Measurements from ENCODE around the gene CTSA.

CTSA gene

DNA sequence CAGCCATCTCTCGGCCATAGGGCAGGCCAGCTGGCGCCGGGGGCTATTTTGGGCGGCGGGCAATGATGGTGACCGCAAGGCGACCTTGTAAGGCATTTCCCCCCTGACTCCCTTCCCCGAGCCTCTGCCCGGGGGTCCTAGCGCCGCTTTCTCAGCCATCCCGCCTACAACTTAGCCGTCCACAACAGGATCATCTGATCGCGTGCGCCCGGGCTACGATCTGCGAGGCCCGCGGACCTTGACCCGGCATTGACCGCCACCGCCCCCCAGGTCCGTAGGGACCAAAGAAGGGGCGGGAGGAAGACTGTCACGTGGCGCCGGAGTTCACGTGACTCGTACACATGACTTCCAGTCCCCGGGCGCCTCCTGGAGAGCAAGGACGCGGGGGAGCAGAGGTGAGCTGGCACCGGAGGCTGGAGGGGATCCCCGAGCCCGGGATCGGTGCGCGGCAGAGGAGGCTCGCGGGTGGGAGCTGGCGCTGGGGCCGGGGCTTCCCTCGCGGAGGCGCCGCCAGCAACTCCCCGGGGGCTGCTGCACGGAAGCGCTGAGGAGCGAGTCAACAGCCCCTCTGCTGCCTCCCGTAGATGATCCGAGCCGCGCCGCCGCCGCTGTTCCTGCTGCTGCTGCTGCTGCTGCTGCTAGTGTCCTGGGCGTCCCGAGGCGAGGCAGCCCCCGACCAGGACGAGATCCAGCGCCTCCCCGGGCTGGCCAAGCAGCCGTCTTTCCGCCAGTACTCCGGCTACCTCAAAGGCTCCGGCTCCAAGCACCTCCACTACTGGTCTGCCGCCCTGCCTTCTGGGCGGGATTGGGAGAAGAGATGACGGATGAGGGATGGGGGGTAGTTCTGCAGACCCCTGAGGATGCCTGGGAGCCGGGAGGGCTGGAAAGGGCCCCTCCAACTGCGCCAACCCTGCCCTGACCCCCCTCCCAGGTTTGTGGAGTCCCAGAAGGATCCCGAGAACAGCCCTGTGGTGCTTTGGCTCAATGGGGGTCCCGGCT, at the start of gene CTSA, which contains the start of gene NEURL2:
Gene CTSA (plus strand): TSS at position 351 of the 999 bp plus-strand sequence. CDS start 234 bp downstream, at position 585.
Gene NEURL2 (minus strand): TSS at position 224 of the 999 bp plus-strand sequence. CDS start 217 bp downstream, at position 7.
- DNase-seq (ENCODE audit: low read depth): peak; percentile 72

DNA sequence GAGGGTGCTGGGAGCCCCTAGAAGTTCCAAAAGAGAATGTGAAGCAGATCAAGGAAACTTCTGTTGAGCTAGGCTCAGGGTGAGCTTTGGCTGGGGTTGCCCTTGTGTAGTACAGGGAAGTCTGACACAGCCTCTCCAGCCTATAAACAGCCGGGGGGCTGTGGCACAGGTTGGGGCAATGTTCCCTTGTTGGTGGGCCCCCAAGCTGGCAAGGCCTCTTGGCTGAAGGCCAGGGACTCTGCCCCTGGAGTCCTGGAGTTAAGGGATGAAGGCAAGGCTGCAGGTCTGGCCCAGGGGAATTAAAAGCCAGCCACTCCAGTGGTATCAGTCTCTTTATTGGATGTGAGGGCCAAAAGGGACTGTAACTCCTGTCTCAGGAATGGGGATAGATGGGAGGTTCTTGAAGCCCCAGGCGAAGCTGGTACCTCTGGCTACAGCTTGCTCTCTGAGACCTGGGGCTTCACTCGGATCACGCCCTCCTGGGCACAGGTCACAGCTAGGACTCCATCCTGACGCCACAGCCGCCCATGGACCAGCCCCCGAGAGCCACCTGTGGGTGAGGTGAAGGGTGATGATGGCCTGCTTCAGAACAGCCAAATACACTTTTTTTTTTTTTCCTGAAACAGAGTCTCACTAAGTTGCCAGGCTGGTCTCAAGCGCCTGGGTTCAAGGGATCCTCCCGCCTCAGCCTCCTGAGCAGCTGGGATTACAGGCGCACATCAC, 49.6 kb upstream of the CTSA start:
- DNase-seq (ENCODE audit: low read depth): no peak

DNA sequence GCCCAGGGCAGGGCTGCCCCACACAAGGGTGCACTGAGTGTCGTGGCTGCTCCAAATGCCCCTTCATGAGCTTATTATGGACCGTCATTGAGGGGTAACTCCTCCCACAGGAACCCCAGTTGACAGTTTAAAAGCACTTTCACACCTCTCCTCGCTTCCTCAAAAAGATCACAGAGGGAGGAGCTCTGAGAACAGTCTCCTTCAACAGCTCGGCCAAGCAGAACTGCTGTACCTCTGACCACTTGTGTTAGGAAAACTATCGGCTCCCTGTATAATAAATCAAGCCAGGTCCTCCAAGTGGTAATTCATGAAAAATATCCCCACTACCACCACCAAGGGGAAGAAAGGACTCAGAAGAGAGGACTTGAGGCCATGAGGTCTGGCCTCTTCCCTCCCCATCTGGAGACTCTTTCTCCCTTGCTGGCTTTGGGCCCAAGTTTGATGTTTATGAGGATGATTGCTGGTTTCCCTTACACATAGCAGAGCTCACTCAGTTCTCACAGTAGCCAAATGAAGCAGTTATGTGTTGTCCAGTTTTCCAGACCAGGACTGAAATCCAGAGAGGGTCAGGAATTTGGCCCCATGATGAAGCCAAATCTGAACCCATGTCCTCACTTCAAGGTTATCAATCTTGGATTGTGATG, 48.8 kb upstream of the CTSA start:
- DNase-seq (ENCODE audit: low read depth): no peak

DNA sequence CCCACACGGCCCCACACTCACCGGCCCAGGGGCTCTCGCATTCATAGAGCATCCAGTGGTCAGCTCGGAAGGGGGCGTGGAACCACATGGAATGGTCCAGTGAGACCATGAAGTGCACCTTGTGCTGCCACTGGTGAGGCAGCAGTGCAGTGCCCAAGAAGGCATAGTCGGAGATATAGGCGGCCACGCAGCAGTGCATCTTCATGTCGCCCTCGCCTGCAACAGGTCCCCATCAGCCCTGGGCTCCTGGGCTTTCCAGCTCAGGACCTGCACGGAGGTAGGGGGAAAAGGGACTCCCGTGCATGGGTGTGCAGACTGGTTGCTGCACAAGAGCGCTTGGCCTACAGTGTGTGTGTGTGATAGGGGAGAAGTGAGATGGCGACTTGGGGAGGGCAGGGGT, 47.6 kb upstream of the CTSA start:
- DNase-seq (ENCODE audit: low read depth): no peak

DNA sequence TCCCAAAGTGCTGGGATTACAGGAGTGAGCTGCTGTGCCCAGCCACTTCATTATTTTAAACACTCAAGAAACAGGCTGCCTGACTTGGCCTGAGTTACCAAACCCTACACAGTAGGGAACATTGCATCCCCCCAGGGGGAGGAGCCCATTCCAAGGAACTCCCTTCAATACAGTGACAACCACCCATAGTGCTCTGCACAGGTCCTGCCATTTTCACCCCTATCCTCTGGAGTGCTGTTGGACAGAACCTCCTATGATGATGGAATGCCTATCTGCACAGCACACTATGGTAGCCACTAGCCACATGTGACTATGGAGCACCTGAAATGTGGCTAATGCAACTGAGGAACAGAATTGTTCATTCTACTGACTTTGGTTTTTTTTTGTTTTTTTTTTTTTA, 45.7 kb upstream of the CTSA start:
- DNase-seq (ENCODE audit: low read depth): no peak

DNA sequence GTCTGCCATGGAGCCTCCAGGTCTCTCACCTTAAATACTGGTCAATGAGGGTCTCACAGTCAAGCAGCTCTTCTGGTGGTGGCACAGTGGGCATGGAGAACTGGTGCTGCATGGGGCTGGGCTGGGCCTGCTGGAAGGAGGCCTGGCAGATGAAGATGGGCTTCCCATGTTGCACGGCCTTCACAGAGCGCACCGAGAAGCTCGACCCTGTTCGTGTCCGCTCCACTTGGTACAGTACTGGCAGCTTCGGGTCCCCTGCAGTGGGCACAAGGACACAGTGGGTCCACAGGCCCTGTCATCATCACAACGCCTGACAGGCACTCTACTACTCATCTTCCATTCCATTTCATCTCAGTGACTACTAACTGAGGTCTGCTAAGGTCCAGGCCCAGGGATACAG, 42.7 kb upstream of the CTSA start:
- DNase-seq (ENCODE audit: low read depth): no peak

DNA sequence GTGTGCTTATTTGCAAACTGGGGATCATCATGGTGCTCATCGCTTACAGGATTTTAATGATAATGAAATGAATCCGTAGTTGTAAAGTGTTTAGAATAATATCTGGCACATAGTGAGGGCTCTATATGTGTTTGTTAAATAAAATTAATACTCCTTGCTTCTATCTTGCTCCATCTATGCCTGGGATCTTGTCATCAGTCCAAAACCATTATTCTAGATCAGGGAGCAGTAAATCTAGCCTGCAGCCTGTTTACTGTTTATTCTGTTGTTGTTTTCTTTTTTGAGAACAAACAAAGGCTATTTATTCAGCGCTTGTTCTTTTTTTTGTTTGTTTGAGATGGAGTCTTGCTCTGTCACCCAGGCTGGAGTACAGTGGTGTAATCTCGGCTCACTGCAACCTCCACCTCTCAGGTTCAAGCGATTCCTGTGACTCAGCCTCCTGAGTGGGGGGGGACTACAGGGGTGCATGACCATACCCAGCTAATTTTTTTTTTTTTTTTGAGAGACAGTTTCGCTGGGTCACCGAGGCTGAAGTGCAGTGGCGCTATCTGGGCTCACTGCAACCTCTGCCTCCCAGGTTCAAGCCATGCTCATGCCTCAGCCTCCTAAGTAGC, 42.1 kb upstream of the CTSA start:
- DNase-seq (ENCODE audit: low read depth): no peak

DNA sequence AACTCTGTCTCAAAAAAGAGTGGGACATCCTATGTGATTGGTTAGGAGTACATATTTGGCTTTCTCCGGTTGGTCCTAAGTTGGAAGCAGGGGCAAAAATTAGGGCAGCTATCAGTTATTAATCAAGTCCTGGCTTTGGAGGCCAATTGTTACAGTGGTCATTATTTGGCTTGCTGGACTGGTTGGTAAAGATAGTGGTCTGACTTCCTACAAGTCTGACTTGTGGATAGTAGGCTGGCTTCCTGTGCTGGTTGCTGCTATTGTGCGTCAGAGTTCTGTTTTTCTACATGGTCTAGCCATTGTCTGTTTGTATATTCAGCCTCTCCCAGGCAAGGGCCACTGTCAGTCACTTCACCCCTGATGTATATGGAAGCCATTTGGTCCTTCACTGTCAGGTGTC, 40.9 kb upstream of the CTSA start:
- no peak for DNase-seq (ENCODE audit: low read depth)

DNA sequence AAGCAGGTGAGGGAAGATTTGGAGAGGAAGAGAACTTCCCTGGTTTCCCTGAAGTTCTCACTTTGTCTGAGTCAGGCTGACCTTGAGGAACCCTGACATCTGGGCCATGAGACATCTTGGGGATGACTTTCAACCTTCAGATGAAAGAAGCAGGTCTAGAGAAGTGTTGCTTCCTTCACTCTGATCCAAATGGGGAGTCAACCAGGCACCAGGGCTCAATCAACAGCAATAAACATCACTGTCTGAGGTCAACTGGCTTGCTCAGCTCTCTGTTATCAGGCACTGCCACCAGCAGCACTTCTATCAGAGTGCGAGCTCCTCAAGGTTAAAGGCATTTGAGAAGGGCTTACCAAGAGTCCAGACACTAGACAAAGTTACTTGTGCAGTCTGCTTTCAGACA, 40.2 kb upstream of the CTSA start:
- DNase-seq (ENCODE audit: low read depth): no peak

DNA sequence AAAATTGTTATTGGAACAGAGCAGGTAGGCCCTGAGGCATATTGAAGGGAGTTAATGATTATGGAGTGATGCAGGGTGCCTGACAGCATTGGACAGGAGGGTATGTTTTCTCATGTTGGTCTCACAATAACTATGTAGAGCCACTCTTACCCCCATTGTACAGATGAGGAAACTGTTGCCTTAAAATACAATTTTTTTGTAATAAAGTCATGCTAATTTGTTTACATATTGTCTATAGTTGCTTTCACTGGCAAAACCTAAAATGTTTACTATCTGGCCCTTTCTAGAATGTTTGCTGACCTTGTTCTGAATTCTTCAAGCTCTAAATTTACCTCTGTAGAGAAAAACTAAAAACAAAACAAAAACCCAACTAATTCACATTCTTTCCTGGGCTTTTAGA, 39.6 kb upstream of the CTSA start:
- DNase-seq (ENCODE audit: low read depth): no peak

DNA sequence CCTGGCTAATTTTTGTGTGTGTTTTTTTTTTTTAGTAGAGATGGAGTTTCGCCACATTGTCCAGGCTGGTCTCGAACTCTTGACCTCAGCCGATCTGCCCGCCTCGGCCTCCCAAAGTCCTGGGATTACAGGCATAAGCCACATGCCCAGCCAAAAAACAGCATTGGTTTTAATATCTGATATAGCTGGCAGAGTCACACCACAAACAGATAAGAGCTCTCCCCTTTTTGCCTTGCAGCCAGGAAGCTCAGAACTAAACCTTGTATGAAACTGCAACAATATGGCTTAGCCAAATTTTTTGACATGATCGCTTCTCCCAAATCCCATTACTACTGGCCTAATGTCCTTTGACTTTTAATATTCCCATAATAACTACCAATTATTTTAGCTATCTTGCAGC, 38.8 kb upstream of the CTSA start:
- DNase-seq (ENCODE audit: low read depth): no peak

DNA sequence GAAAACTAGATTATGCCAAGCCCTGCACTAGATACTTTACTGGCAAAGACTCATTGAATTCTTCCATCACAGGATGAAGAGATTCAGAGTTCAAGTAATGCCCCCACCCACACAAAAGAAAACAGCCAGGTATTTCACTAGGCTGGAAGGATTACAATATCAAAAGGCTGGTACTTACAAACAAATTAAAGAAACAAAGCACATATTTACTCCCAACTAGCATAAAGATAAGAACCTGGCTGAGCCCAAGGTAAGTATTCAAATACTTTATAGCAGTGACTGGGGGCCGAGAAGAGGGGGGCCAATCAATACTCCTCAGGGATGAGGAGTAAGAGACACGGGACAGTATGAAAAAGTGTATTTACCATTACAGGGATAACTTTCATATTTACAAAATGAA, 37.7 kb upstream of the CTSA start:
- no peak for DNase-seq (ENCODE audit: low read depth)

DNA sequence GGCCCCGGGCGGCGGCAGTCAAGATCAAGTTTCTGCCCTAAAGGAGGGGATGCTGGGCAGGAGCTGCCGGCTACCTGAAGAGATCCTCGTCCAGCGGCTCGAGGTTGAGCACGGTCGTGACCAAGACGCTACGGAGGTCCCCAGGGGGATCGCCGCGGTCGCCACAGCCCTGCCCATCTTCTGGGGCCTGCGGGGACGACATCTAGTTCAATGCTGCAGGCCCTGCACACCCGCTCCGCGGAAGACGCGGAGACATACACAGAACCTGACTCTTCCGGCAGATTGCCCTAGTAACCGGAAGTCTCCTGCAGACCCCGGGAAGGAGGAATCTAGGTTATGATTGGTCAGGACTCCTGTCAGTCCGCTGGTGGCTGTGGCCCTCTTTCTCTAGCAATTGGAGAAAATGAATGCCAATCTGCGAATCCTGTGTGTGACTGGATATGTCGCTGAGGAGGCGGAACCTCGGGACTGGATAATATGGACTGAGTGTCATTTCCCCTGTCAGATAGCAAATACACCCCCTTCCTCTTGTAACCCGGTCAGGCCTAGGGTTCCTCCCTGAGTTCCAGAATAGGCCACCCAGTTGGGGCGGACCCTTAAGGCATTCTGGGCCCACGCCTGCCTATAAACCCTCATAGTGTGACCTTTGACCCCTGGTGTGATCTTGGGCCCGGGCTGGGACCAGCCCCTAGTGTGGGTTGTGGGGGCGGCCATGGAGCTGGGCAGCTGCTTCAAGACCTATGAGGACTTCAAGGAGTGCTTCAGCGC, 33.8 kb upstream of the CTSA start, which contains the start of the genes ACOT8 and ZSWIM3:
Gene ACOT8 (minus strand): TSS at position 279 of the 768 bp plus-strand sequence. CDS start 77 bp downstream, at position 202.
Gene ZSWIM3 (plus strand): TSS at position 501 of the 768 bp plus-strand sequence. CDS start 212 bp downstream, at position 713.
- DNase-seq (ENCODE audit: low read depth): peak; percentile 81

DNA sequence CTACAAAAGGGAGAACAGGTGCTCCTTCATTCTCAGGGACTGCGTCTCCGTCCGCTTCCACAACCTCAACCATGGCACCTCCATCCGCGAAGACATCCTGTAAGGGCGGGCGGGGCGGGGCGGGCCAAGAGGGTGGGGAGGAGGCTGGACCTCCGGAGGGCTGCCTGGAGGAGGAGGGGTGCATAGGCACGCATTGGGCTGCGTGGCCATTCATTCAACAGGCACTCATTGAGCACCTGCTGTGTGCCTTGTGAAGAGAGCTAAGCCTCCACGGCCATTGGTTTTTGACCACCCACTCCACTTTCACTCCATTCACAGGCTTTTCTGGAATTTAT, 33.3 kb upstream of the CTSA start:
- DNase-seq (ENCODE audit: low read depth): no peak

DNA sequence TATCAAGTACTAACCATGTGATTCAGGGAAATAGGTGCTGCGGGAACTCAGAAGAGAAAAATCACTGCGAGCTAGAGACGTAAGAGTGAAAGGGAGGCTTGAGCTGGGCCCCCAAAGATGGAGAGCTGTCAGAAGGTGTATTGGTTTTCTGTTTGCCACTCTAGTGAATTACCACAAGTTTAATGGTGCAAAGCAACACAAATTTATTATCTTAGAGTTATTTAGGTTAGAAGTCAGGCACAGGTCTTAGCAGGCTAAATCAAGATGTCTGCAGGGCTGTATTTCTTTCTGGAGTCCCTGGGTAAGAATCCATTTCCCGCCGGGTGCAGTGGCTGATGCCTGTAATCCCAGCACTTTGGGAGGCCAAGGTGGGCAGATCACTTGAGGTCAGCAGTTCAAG, 31.2 kb upstream of the CTSA start:
- DNase-seq (ENCODE audit: low read depth): no peak

DNA sequence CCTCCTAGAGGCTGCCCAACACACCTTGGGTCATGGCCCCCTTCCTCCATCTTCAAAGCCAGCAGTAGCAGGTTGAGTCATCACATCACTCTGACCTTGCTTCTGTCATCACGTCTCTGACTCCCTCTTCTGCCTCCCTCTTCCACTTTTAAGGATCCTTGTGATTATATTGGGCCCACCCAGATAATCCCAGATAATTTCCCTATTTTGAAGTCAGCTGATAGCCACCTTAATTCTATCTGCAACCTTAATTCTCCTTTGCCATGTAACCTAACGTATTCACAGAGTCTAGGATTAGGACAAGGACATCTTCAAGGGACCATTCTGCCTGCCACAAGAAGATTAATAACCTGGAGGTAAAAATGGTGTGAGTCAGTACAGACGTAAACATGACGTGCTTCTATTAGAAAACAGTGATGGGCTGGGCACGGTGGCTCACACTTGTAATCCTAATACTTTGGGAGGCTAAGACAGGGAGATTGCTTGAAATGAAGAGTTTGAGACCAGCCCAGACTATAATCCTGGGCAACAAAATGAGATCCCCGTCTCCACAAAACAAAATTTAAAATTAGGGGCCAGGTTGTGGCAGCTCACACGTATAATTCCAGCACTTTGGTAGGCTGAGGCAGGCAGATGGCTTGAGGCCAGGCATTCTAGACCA, 30.4 kb upstream of the CTSA start:
- no peak for DNase-seq (ENCODE audit: low read depth)

DNA sequence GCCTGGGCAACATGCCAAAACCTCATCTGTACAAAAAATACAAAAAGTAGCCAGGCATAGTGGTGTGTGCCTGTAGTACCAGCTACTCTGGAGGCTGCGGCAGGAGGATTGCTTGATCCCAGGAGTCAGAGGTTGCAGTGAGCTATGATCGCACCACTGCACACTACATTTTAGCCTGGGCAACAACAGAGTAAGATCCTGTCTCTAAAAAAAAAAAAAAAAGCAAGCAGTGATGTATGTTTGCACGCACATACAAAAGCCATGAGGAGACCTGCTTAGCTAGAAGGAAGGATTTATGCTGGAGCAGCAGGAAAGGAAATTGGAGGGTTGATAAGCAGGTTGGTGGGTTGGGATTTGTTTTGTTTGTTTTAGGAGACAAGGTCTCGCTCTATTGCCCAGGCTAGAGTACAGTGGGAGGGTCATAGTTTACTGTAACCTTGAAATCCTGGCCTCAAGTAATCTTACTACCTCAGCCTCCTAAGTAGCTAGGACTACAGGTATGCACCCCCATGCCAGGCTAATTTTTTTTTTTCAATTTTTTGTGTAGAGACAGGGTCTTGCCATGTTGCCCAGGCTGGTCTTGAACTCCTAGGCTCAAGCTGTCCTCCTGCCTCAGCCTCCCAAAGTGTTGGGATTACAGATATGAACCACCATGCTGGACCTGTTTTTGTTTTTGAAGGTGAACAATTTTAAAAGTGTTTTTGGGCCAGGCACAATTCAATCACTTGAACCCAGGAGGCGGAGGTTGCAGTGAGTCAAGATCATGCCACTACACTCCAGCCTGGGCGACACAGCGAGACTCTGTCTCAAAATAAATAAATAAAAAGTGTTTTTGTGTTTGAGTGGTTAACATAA, 29.7 kb upstream of the CTSA start:
- no peak for DNase-seq (ENCODE audit: low read depth)

DNA sequence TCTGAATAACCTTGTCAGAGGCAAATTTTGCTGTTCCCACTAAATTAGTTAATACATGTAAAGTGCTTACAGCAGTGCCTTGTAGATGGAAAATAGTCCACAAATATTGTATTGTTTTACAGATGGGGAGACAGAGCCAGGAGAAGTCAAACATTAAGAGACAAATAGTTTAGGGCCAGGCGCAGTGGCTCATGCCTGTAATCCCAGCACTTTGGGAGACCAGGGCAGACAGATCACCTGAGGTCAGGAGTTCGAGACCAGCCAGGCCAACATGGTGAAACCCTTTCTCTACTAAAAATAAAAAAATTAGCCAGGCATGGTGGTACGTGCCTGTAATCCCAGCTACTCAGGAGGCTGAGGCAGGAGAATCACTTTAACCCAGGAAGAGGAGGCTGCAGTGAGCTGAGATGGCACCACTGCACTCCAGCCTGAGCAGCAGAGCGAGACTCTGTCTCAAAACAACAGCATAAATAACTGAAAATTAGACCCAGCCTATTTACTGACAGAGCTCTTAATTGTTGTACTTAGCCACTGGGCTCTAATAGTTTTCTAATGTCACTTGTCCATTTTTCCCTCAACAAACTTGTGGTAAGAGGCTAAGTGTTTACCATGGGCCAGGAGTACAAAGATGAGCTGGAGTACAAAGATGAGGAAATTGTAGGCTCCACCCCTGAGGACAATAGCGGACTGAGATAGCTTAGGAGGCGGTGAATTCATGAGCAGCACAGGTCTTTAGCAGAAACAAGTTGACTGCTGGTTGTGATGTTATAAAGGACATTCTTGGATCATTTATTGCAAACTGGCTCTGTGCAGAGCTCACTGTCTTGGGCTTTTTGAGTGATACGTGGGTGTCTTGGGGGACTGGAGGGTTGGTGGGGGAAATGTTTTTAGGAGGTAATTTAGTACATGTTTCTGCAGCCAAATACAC, 27.3 kb upstream of the CTSA start:
- no peak for DNase-seq (ENCODE audit: low read depth)

DNA sequence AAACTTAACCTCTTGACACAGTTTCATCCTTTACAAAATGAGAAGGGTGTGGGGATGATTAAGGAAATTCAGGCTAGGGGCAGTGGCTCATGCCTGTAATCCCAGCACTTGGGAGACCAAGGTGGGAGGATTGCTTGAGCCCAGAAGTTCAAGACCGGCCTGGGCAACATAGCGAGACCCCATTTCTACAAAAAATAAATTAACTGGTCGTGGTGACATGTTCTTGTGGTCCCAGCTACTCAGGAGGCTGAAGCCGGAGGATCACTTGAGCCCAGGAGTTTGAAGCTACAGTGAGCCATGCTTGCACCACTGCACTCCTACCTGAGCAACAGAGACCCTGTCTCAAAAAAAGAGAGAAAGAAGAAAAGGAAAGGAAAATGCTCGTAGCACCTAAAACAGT, 24.7 kb upstream of the CTSA start:
- DNase-seq (ENCODE audit: low read depth): no peak
